Measurements from ENCODE around the gene EFS.
"Not testable (repeated sequence)": the region's sequence is repeated elsewhere in the genome, so short reads cannot be mapped to it uniquely, and the experiment has no call there.

EFS gene

DNA sequence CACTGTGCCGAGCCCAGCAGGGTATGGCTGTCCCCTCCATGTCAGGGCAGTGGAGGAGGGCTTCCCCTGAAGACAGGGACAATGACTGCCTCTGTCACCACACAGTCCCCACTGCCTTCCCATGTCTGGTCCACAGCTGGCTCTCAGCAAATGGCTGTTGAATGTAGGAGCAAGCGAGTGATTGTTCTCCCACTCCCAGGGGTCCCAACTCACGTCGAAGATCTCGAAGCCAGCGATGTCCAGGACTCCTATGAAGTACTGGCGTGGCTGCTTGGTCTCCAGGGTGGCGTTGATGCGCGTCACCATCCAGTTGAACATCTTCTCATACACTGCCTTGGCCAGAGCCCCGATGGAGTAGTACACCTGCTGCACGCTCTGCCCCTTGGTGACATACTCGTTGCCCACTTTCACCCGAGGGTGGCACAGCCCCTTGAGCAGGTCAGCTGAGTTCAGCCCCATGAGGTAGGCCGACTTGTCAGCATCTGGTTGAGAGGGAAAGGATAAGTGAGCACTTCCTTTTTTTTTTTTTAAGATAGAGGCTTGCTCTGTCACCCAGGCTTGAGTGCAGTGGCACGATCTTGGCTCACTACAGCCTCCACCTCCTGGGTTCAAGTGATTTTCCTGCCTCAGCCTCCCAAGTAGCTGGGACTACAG, 35.7 kb upstream of the EFS start:
- in situ Hi-C loops (cut with HindIII; ENCODE audit: low sequenced_read_pairs) = not testable (repeated sequence)

DNA sequence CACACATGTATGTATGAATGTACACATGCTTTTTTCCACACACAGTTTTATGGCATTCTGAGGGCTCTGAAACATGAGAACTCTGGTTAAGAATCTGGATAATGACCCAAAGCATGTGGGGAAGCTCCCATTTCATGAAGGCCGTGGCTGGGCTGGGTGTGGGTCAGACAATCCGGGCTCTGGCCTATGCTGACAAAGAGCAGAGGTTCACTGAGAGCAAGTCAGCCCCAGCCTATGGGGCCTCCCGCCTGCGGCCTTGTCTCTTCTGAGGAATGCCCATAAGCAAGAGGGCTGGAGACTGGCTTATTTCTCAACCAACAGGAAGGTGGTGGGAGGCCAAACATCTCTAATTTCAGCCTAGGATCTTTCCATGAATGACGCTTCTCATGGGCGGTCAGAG, 34.6 kb upstream of the EFS start:
- in situ Hi-C loops (cut with HindIII; ENCODE audit: low sequenced_read_pairs) = no loop called here

DNA sequence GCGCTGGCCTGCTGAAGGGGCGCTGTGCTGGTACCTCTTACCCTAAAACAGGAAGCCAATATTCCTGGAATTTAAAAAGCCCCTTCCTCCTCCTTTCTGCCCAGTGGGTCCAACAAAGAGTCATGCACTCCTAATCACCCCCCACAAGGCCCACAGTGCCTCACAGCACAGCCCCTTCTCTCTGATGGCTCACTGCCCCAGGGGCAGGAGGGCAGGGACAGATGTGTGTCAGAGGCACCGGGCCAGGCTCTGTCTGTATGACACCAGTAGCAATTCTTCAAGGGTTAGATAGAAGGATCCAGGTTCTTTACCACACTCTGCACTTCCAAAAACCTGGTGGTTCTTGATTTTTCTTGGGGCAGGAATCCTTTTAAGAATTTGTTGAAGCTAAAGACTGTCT, 34.2 kb upstream of the EFS start:
- in situ Hi-C loops (cut with HindIII; ENCODE audit: low sequenced_read_pairs) = no loop called here

DNA sequence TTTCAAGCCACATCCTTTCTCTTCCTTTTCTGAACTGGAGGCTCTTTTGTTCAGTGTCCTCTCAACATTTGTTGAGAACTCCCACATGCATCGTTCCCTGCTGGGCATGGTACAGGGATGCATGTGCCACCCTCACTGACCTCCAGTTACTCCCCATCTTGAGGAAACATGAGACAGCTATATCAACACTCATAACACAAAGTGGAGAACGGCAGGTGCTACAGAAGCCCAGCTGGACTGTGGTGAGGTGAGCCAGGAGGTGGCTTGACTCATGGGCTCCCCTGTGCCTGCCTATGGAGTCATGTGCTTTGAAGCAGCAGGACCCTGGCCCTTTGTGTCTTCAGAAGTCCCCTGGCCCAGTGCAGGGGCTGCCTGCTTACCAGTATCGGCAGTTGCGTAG, 33.4 kb upstream of the EFS start:
- in situ Hi-C loops (cut with HindIII; ENCODE audit: low sequenced_read_pairs) = no loop called here

DNA sequence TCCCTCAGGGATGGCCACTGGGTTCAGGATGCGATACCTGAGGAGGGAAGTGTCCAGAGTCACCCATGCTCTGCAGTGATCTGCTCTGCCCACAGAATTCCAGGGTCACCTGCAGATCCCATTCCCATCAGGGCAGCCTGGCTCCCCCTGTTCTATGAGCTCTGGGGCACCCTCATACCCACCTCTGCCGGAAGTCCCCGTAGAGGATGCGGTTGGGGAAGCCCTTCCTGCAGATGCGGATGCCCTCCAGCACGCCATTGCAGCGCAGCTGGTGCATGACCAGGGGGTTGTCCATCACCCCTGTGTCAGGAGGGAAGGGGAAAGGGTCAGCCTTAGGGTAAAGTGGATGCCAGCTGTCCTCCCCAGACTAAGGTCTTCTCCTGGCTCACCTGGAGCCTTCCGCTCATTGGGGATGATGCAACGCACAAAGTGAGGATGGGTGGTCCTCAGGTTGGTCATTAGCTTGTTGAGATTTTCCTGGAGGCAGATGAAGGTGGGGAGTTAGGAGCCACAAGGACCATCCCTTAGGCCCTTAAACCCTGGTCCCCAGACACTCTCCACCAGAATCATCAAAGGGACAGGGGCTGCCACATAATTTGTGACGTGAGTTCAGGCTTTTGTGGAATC, 31.9 kb upstream of the EFS start:
- in situ Hi-C loops (cut with HindIII; ENCODE audit: low sequenced_read_pairs) = no loop called here

DNA sequence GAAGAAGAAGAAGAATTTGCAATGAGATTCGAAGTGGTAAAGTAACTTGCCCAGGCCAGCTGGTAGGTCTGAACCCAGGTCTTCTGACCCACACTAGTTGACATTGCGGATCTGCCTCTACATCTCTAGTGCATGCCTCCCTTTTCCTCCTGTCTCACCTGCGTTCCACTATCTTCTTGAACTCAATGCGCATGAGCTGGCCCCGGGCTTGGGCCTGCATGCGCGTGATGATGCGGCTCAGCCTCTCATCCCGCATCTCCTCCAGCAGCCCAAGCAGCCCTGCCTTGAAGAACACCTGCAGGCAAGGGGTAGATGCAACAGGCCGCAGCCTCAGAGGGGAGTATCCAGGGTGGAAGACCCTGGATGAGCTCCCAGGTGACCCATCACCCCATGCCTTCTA, 31.2 kb upstream of the EFS start:
- in situ Hi-C loops (cut with HindIII; ENCODE audit: low sequenced_read_pairs) = no loop called here

DNA sequence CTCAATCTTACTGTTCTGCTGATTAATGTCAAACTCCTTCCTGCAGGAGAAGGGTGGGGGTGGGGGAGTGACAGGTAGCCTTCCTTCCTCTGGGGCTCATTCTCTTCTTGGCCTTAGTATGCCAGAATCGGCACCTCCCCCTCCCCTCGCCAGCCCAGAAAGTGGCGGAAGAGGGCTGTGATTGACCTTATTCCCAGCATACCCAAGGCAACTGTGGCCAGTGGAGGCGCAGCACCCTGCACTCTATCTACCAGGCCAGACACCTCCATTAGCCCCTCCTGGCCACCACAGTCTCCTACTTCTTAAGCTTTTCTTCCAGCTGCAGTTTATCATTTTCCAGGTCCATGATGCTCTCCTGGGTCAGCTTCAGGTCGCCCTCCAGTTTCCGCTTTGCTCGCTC, 27.6 kb upstream of the EFS start:
- in situ Hi-C loops (cut with HindIII; ENCODE audit: low sequenced_read_pairs) = no loop called here

DNA sequence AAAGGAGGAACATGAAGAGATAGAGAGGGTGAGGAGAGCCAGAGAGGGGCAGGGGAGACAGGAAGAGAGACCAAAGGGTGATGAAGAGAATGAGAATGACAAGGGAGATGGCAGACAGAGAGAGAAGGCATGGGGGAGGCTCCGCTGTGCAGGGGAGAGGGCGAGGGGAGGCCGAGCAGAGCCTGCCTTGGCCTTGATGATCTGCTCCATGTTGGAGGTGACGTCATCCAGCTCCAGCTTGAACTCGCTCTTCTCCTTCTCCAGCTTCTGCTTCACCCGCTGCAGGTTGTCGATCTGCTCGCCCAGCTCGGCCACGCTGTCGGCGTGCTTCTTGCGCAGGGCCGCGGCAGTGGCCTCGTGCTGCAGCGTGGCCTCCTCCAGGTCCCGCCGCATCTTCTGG, 24.9 kb upstream of the EFS start:
- in situ Hi-C loops (cut with HindIII; ENCODE audit: low sequenced_read_pairs) = not testable (repeated sequence)

DNA sequence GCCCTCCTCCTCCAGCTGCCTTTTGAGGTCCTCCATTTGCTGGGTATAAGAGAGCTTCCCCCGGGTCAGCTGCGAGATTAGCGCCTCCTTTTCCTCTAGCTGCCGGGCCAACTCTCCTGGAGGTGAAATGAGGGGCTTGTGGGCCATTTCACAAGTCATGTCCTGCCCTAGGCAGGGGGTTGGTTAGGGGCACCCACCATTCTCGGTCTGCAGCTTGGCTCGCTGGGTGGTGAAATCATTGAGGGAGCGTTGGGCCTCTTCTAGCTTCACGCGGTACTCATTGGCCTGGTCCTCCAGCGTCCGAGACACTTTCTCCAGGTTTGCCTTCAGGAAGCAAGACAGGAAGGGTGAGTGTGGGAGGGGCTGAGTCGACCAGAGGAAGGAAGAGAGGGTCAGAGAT, 24.4 kb upstream of the EFS start:
- in situ Hi-C loops (cut with HindIII; ENCODE audit: low sequenced_read_pairs) = no loop called here

DNA sequence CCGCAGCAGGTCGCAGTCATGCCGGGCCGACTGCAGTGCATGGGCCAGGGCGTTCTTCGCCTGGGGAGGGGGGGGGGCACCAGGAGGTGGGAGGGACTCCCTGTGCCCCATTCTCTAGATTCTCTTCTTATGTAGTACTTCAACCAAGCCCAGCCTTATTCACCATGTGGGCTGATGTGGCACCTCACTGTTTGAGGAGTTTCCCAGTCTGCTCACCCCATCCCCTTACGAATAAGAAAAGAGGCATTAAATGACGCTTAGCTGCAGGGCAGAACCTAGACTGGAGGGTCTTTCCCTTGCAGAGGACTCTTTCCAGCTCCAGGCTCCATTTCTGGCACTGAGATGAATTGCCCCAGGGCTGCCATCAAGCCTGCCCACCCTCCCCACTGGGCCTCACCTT, 24.0 kb upstream of the EFS start:
- in situ Hi-C loops (cut with HindIII; ENCODE audit: low sequenced_read_pairs) = no loop called here

DNA sequence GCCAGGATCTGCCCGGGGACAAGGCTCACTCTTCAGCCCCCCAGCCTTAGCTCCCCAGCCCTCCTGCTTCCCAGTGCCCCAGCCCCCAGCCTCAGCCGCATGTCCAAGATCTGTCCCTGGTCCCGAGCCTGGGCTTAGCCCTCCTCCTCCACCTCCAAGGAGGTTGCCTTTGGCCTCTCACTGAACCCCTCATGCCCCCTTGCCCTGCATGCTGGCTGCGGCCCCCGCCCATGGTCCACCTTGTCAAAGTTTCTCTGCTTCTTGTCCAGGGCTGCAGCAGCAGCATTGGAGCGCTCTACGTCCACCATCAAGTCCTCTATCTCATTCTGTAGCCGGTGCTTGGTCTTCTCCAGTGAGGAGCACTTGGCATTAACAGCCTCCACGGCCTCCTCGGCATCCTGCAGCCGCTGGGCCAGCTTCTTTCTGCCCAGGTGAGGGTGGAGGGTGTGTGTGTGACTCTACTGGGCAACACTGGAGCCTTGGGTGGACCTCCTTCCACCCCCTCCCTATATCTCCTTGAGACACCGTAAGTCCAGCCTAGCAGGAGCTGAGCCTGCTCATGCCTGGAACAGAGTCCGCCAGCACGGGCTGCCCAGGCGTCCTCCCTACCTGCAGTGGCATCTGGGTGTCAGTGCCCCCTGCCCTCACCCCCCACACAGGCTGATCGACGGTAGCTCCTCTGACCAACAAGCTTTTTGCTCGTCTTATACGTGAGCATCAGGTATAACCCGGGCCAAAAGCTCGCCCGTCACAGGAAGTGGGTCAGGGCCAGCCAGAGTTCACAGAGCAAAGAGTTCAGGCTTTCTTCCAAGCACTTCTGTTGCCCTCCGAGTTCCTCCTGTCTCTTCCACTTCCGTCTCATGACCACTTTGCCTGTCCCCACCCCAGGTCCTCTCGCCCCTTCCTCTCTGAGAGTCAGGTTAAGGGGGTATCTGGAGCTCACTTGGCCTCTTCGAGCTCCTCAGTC, 23.2 kb upstream of the EFS start:
- in situ Hi-C loops (cut with HindIII; ENCODE audit: low sequenced_read_pairs) = no loop called here

DNA sequence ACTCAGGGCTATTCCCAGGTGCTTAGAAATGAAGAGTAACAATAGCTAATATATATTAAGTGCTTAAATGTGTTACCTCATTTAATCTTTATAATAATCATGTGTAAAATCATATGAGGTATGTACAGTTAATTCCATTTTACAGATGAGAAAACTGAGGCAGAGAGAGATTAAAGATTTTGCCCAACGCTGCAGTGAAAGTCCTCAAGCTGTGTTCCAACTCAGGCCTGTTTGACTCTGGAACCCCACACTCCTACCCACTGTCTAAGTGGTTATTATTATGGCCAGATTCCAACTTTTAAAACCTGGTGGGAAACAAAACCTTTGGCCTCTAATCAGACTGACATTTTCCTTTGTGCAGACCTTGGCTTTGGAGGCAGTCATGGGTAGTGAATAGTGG, 22.0 kb upstream of the EFS start:
- in situ Hi-C loops (cut with HindIII; ENCODE audit: low sequenced_read_pairs) = no loop called here

DNA sequence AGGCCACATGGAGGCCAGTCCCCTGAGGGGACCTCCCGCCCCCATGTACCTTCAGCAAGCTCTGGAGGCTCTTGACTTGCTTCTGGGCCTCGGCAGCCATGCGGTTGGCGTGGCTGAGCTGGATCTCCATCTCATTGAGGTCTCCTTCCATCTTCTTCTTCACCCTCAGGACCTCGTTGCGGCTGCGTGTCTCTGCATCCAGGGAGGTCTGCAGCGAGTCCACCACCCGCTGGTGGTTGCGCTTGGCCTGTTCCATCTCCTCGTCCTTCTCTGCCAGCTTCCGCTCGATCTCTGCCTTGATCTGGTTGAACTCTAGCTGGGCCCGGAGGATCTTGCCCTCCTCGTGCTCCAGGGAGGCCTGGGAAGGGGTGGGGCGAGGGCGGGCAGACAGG, 21.3 kb upstream of the EFS start:
- in situ Hi-C loops (cut with HindIII; ENCODE audit: low sequenced_read_pairs) = not testable (repeated sequence)

DNA sequence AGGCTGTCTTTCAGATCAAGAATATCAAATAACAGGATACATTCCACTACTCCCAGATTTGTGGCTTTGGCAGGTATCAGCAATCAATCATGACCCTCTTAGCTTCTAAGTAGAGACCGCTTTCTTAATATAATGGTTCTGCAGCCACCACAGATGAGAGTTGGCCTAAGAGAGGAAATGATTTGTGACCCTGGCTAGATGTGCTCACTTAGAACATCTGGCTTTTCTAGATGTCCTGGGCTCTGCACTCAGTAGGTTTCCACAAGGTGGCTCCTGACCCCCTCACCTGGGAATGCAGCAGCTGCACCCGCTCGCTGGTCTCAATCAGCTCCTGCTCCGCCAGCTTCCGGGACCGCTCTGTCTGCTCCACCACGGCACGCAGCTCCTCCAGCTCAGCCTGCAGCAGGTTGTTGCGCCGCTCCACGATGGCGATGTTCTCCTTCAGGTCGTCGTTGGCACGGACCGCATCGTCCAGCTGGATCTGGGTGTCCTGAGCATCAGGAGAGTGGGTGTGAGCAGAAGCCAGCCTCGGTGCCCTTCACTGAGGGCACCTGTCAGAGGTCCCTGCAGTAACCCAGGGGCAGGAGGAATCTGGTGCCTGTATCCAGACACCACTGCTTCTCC, 20.8 kb upstream of the EFS start:
- in situ Hi-C loops (cut with HindIII; ENCODE audit: low sequenced_read_pairs) = no loop called here

DNA sequence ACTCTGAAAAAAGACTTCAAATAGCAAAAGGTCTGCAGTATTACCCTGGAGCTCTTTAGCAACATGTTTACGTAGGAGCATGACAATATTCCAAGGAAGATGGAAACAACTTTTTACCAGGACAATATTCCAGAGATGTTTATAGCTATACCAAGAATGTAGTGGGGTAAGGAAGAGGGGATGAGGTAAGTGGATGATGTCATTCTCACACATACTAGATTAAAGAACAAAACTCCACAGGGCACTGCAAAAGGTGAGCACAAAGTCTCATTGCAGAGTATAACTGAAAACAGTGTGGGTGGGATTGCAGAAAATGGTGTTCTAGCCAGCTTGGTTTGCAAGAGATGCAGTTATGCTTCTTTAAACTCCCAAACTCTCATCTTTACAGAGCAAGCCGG, 20.3 kb upstream of the EFS start:
- in situ Hi-C loops (cut with HindIII; ENCODE audit: low sequenced_read_pairs) = no loop called here

DNA sequence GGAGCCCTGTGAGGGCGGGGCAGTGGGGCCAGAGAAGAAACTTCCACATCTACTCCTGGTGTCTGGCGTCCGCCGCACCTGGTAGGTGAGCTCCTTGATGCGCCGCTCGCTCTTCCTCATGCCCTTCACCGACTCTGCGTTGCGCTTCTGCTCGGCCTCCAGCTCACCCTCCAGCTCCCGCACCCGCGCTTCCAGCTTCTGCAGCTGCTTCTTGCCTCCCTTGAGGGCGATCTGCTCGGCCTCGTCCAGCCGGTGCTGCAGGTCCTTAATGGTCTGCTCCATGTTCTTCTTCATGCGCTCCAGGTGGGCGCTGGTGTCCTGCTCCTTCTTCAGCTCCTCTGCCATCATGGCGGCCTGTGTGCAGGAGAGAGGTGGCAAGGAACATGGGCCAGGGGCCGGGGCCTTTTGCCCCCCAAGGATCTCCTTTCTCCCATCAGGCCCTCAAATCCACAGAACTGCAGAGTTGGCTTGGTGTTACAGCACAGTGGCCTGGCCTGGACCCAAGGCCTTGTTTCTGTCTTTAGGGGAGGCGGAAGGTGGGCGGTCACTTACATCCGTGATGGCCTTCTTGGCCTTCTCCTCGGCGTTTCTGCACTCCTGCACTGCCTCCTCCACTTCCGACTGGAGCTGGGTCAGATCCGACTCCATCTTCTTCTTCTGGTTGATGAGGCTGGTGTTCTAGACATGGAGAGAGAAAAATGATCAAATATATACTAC, 19.6 kb upstream of the EFS start:
- in situ Hi-C loops (cut with HindIII; ENCODE audit: low sequenced_read_pairs) = no loop called here

DNA sequence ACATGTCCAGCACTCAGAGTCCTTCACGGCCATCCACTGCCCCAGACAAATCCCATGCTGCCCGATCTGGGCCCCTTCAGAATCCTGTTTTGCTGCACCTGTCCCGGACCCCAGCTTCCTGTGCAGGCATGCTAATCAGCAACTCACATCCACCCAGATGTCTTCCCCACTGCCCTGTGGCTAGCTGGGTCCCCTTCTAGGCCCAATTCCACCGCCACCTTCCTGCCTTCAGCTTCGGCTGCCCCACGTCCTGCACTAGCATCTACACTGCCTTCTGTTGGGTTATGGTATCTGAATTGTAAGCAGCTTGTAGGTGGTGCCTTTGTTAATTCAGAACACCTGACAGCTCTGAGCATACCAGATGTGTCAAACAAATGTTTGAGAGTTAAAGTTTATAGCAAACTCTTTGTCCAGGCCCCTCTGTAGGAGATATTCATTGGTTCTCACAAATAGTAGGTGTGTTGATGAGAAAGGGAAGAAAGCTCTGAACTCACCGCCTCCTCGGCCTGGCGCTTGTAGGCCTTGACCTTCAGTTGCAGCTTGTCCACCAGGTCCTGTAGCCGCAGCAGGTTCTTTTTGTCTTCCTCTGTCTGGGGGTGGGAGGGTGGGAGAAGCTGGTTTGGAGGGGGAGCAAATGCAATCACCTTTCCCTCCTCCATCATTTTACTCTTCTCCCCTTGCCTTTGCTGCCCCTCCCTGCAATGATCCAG, 17.9 kb upstream of the EFS start:
- in situ Hi-C loops (cut with HindIII; ENCODE audit: low sequenced_read_pairs) = no loop called here

DNA sequence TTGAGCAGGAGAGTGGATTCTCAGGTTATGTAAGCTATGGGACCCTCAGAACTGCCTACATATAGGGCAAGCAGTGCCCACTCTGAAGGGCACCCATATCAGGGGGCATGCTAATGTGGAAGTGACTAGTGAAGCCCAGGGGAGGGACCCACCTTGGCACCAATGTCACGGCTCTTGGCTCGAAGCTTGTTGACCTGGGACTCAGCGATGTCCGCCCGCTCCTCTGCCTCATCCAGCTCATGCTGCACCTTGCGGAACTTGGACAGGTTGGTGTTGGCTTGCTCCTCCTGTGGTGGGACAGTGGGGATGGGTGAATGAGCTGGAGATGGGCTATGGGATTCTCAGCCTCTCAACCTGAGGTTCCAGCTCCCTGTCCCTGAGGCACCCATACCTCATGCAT, 17.3 kb upstream of the EFS start:
- in situ Hi-C loops (cut with HindIII; ENCODE audit: low sequenced_read_pairs) = no loop called here

DNA sequence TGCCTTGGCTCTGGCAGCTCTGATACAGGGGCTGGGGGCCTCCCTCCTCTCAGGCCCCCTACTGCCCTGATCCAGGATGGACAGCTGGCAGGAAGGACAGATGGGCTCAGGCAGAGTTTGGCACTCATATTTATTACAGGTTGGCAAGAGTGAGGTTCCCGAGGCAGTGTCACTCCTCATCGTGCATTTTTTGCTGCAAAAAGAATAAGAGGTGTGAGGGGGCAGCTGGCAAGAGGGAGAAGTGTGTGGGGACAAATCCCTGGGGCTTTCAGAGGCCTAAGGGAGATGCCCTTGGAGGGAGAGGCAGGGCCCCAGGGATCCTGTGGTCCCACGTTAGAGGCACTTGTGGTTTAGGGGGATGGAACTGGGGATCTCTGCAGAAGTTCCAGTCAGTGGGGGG, 16.9 kb upstream of the EFS start:
- in situ Hi-C loops (cut with HindIII; ENCODE audit: low sequenced_read_pairs) = no loop called here

DNA sequence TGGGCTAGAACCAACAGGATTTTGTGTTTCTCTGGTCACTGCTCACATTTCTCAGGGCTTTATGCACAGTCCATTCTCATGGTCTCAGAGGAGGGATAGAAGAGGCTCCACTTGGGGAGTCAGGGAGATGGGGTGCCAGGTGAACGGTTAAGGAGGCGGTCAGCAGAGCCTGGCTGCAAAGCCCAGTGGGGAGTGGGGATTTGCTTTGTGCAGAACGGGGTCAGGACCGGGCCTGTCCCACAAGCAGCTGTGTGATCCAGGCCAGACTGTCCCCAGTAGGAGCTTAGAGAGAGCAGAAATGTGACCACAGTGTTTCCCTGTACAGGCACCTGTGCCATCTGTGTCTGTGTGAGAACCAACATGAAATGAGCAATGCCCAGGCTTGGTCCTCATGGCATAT, 16.0 kb upstream of the EFS start:
- in situ Hi-C loops (cut with HindIII; ENCODE audit: low sequenced_read_pairs) = no loop called here
